H9 (cell line): ENCODE measurements around the gene ST14. TPM values are rescaled to one million over a fixed set of nuclear protein-coding genes. Genes with fewer than 3 reads are reported as not detected.

Experiments
- DNase-seq: peaks from one replicate; pipeline ENCODE4 v3.0.0-alpha.2; 2017
- H2AFZ ChIP-seq: one replicate; pipeline ENCODE4 v1.6.1; 2013; ENCODE audit warnings: mild to moderate bottlenecking, low read length, control low read depth, moderate library complexity
- H2AK5ac ChIP-seq: 2 replicates; pipeline ENCODE4 v1.6.1; 2013; ENCODE audit warnings: low read length, control low read depth, mixed read lengths; ENCODE audit not compliant: insufficient read length
- H2BK120ac ChIP-seq: one replicate; pipeline ENCODE4 v1.6.1; 2013; ENCODE audit warnings: low read depth, mild to moderate bottlenecking, low read length, control low read depth, inconsistent platforms; ENCODE audit not compliant: poor library complexity, severe bottlenecking
- H2BK12ac ChIP-seq: 2 replicates; pipeline ENCODE4 v1.6.1; 2013; ENCODE audit warnings: low read length, control low read depth, mixed read lengths, low read depth; ENCODE audit not compliant: insufficient read length
- H2BK15ac ChIP-seq: 2 replicates; pipeline ENCODE4 v1.6.1; 2013; ENCODE audit warnings: low read depth, low read length, control low read depth
- H2BK20ac ChIP-seq: one replicate; pipeline ENCODE4 v1.6.1; 2013; ENCODE audit warnings: low read depth, mild to moderate bottlenecking, low read length, control low read depth, inconsistent platforms; ENCODE audit not compliant: poor library complexity, severe bottlenecking
- H2BK5ac ChIP-seq: 2 replicates; pipeline ENCODE4 v1.6.1; 2013; ENCODE audit warnings: low read length, control low read depth, mixed read lengths; ENCODE audit not compliant: insufficient read length
- H3K14ac ChIP-seq: 2 replicates; pipeline ENCODE4 v1.6.1; 2013; ENCODE audit warnings: low read length, control low read depth; ENCODE audit not compliant: insufficient read depth
- H3K18ac ChIP-seq: 2 replicates; pipeline ENCODE4 v1.6.1; 2013; ENCODE audit warnings: low read depth, mild to moderate bottlenecking, mixed read lengths, low read length, control low read depth; ENCODE audit not compliant: insufficient read length
- H3K23ac ChIP-seq: 2 replicates; pipeline ENCODE4 v1.6.1; 2013; ENCODE audit warnings: low read length, control low read depth, mixed read lengths, low read depth; ENCODE audit not compliant: insufficient read length
- H3K23me2 ChIP-seq: 2 replicates; pipeline ENCODE4 v1.6.1; 2013; ENCODE audit warnings: low read depth, mild to moderate bottlenecking, mixed read lengths, low read length, control low read depth; ENCODE audit not compliant: insufficient read length, poor library complexity, severe bottlenecking
- H3K27ac ChIP-seq: 2 replicates; pipeline ENCODE4 v1.5.1; 2013; ENCODE audit warnings: low read length, control low read depth, mixed read lengths, low read depth; ENCODE audit not compliant: insufficient read length
- H3K27me3 ChIP-seq: 2 replicates; pipeline ENCODE4 v1.6.1; 2013; ENCODE audit warnings: low read length, control low read depth, inconsistent platforms; ENCODE audit not compliant: insufficient read depth
- H3K4ac ChIP-seq: 2 replicates; pipeline ENCODE4 v1.6.1; 2013; ENCODE audit warnings: low read depth, mild to moderate bottlenecking, control low read depth, inconsistent platforms, low read length, moderate library complexity
- H3K4me1 ChIP-seq: 2 replicates; pipeline ENCODE4 v1.6.1; 2013; ENCODE audit warnings: low read length, control low read depth, inconsistent platforms; ENCODE audit not compliant: insufficient read depth
- H3K4me2 ChIP-seq: 2 replicates; pipeline ENCODE4 v1.6.1; 2013; ENCODE audit warnings: low read length, control low read depth, mixed read lengths; ENCODE audit not compliant: insufficient read length, insufficient read depth
- H3K56ac ChIP-seq: 2 replicates; pipeline ENCODE4 v1.6.1; 2013; ENCODE audit warnings: low read depth, mild to moderate bottlenecking, mixed read lengths, low read length, control low read depth; ENCODE audit not compliant: insufficient read length
- H3K79me1 ChIP-seq: 2 replicates; pipeline ENCODE4 v1.6.1; 2013; ENCODE audit warnings: low read depth, mild to moderate bottlenecking, moderate library complexity, low read length, control low read depth, inconsistent platforms; ENCODE audit not compliant: insufficient read depth, poor library complexity, severe bottlenecking
- H3K79me2 ChIP-seq: 2 replicates; pipeline ENCODE4 v1.6.1; 2013; ENCODE audit warnings: low read length, control low read depth, inconsistent platforms; ENCODE audit not compliant: insufficient read depth
- H3K9ac ChIP-seq: 2 replicates; pipeline ENCODE4 v1.6.1; 2013; ENCODE audit warnings: low read length, control low read depth, mixed read lengths; ENCODE audit not compliant: insufficient read length; ENCODE audit errors: extremely low read depth
- H3K9me3 ChIP-seq: one replicate; pipeline ENCODE4 v1.6.1; 2013; ENCODE audit warnings: low read depth, low read length, inconsistent platforms; ENCODE audit not compliant: control insufficient read depth
- H3T11ph ChIP-seq: one replicate; pipeline ENCODE4 v1.6.1; 2013; ENCODE audit warnings: mild to moderate bottlenecking, low read length, control low read depth, inconsistent platforms
- H4K20me1 ChIP-seq: one replicate; pipeline ENCODE4 v1.6.1; 2013; ENCODE audit not compliant: control insufficient read depth, insufficient read length, insufficient read depth
- H4K5ac ChIP-seq: 2 replicates; pipeline ENCODE4 v1.6.1; 2013; ENCODE audit warnings: low read depth, mild to moderate bottlenecking, mixed read lengths, low read length, control low read depth; ENCODE audit not compliant: insufficient read length
- H4K8ac ChIP-seq: replicated peaks from 2 replicates; pipeline ENCODE4 v1.6.1; 2013; ENCODE audit warnings: low read length, control low read depth, mixed read lengths, low read depth; ENCODE audit not compliant: insufficient read length
- H4K91ac ChIP-seq: 2 replicates; pipeline ENCODE4 v1.6.1; 2013; ENCODE audit warnings: low read depth, mild to moderate bottlenecking, moderate library complexity, mixed read lengths, low read length, control low read depth; ENCODE audit not compliant: insufficient read length
- H3K27ac Mint-ChIP-seq, 3 experiments: 2 replicates in 2 of 3; 3 replicates in 1 of 3; pipeline ENCODE4 v1.8.0; 2020 to 2021; ENCODE audit warnings: mixed read lengths in 3 of 3, mild to moderate bottlenecking in 1 of 3, moderate library complexity in 1 of 3
- H3K27me3 Mint-ChIP-seq: 2 replicates; pipeline ENCODE4 v1.8.0; 2021; ENCODE audit warnings: low read depth, mild to moderate bottlenecking, moderate library complexity, mixed read lengths
- H3K36me3 Mint-ChIP-seq, 3 experiments: 2 replicates in 2 of 3; 3 replicates in 1 of 3; pipeline ENCODE4 v1.8.0; 2020 to 2021; ENCODE audit warnings: low read depth in 3 of 3, mixed read lengths in 3 of 3; ENCODE audit not compliant: insufficient read depth in 1 of 3
- H3K4me1 Mint-ChIP-seq, 2 experiments: 2 replicates each; pipeline ENCODE4 v1.8.0; 2020; ENCODE audit warnings: mixed read lengths in 2 of 2
- H3K4me3 Mint-ChIP-seq, 2 experiments: 2 replicates in 1 of 2; 3 replicates in 1 of 2; pipeline ENCODE4 v1.8.0; 2020 to 2021; ENCODE audit warnings: mild to moderate bottlenecking in 2 of 2, mixed read lengths in 2 of 2, moderate library complexity in 1 of 2
- H3K9me3 Mint-ChIP-seq, 2 experiments: 2 replicates in 1 of 2; 3 replicates in 1 of 2; pipeline ENCODE4 v1.8.0; 2020; ENCODE audit warnings: mild to moderate bottlenecking in 2 of 2, mixed read lengths in 2 of 2, moderate library complexity in 1 of 2
- CTCF ChIP-seq: fragments of 200-600 bp; sonication (generic); conservative IDR thresholded peaks from 3 replicates; pipeline ENCODE4 v1.8.0; 2021; ENCODE audit warnings: antibody characterized with exemption, mild to moderate bottlenecking
- WGBS: extraction: QIAGEN DNeasy Blood & Tissue Kit; methylation state at CpG from one replicate; pipeline ENCODE4 v1.1.7; 2013; ENCODE audit warnings: missing lambda C conversion rate, low lambda C conversion rate, mixed read lengths; ENCODE audit not compliant: insufficient read length; ENCODE audit errors: extremely low coverage; 5-methylcytosine and 5-hydroxymethylcytosine counted together
- total RNA-seq: library from RNA; stranded (reverse); gene quantifications from 2 replicates; pipeline ENCODE4 v1.2.1, GENCODE V29; 2021

The ST14 gene
- total RNA-seq, 1 experiment from 2014 or later = 22.4 TPM

GRCh38 chr11:130157840-130158239, 1.7 kb upstream of the ST14 start:
- Mint-ChIP-seq H3K27me3 (peaks cover 55% of the 10 kb centered on the region), H3K36me3 (no peaks in the 10 kb centered on the region; a peak in 1 of 7 replicates), H3K27ac (no peak overlapping the region), H3K4me1 (peaks cover 43% of the 10 kb centered on the region in 2 experiments), H3K4me3 (no peak overlapping the region), H3K9me3 (no peaks in the 10 kb centered on the region; a peak in 1 of 5 replicates)
- Histone ChIP-seq H3K4ac (no peak overlapping the region), H3K27me3 (peaks cover 17% of the 10 kb centered on the region; the same call in 1 of the 2 replicates), H3K23me2 (peaks cover 8% of the 10 kb centered on the region), H2BK12ac (no peak overlapping the region), H3K27ac (no peak overlapping the region), H3K14ac (no peak overlapping the region), H2AFZ (no peak overlapping the region), H2AK5ac (no peak overlapping the region), H3K23ac (no peak overlapping the region), H4K20me1 (no peaks in the 10 kb centered on the region), H3K4me2 (no peak overlapping the region), H3K9me3 (no peaks in the 10 kb centered on the region), H4K8ac (no peak overlapping the region), H3K9ac (no peak overlapping the region), H3K79me1 (no peaks in the 10 kb centered on the region), H3K79me2 (no peaks in the 10 kb centered on the region), H3K18ac (no peak overlapping the region), H4K5ac (no peak overlapping the region), H2BK120ac (no peak overlapping the region), H2BK20ac (no peak overlapping the region), H3K56ac (no peak overlapping the region), H3K4me1 (no peaks in the 10 kb centered on the region; the same call in 1 of the 2 replicates), H3T11ph (no peak overlapping the region), H2BK15ac (no peak overlapping the region), H4K91ac (no peak overlapping the region), H2BK5ac (no peak overlapping the region)
- TF ChIP-seq CTCF = no peak
- WGBS = no CpG with 5 or more reads among the region's 3 CpGs
- no peak for DNase-seq
